Endometrium (tissue), 2 donors: ENCODE data around the gene ASH1L.
"Not testable (repeated sequence)": the region's sequence is repeated elsewhere in the genome, so short reads cannot be mapped to it uniquely, and the experiment has no call there.

Experiments used
- FAIRE-seq: peaks from 2 replicates; lab custom pipeline; 2012; peaks lifted over from hg19 to GRCh38; lab: Jason Lieb, UNC
- donor health status: control.
- donor health status: control.

The ASH1L gene

GRCh38 chr1:155493595-155493994, 69.0 kb downstream of the ASH1L start:
- FAIRE-seq = not testable (repeated sequence)

- FAIRE-seq = not testable (repeated sequence)
Observed at GRCh38 chr1:155488419-155488818, 74.2 kb downstream of the ASH1L start.

- no peak for FAIRE-seq
Observed at GRCh38 chr1:155487541-155487940, 75.1 kb downstream of the ASH1L start.

- FAIRE-seq = not testable (repeated sequence)
Observed at GRCh38 chr1:155486952-155487351, 75.7 kb downstream of the ASH1L start.

GRCh38 chr1:155485945-155486344, 76.7 kb downstream of the ASH1L start:
- FAIRE-seq = no peak

GRCh38 chr1:155485222-155485621, 77.4 kb downstream of the ASH1L start:
- no peak for FAIRE-seq

GRCh38 chr1:155481741-155482241, 80.8 kb downstream of the ASH1L start:
- FAIRE-seq = no peak

GRCh38 chr1:155479205-155479604, 83.4 kb downstream of the ASH1L start:
- FAIRE-seq = no peak

- no peak for FAIRE-seq
Observed at GRCh38 chr1:155478270-155478852, 84.2 kb downstream of the ASH1L start.

- no peak for FAIRE-seq
Observed at GRCh38 chr1:155474146-155474545, 88.5 kb downstream of the ASH1L start.

- no peak for FAIRE-seq
Observed at GRCh38 chr1:155473151-155473821, 89.3 kb downstream of the ASH1L start.

- FAIRE-seq = peak; percentile 29
Observed at GRCh38 chr1:155472491-155473083, 90.0 kb downstream of the ASH1L start.

GRCh38 chr1:155471891-155472290, 90.7 kb downstream of the ASH1L start:
- no peak for FAIRE-seq

- FAIRE-seq = no peak
Observed at GRCh38 chr1:155471026-155471425, 91.6 kb downstream of the ASH1L start.

GRCh38 chr1:155466996-155467395, 95.6 kb downstream of the ASH1L start:
- FAIRE-seq = no peak

- no peak for FAIRE-seq
Observed at GRCh38 chr1:155466617-155466972, 96.0 kb downstream of the ASH1L start.

GRCh38 chr1:155463865-155464650, 98.5 kb downstream of the ASH1L start:
- no peak for FAIRE-seq

GRCh38 chr1:155458111-155458510, 104.5 kb downstream of the ASH1L start:
- FAIRE-seq = no peak

GRCh38 chr1:155457266-155457665, 105.3 kb downstream of the ASH1L start:
- no peak for FAIRE-seq

- FAIRE-seq = no peak
Observed at GRCh38 chr1:155455588-155456195, 106.9 kb downstream of the ASH1L start.

- no peak for FAIRE-seq
Observed at GRCh38 chr1:155454096-155454495, 108.5 kb downstream of the ASH1L start.

- FAIRE-seq = no peak
Observed at GRCh38 chr1:155453141-155453540, 109.5 kb downstream of the ASH1L start.
